HG03025 (cell line): ENCODE data around the gene XCL1.

Source experiments
- ATAC-seq: cut with Tn5 transposase; IDR thresholded peaks from one replicate; pipeline ENCODE4 v1.9.1; 2021; ENCODE audit warnings: mild to moderate bottlenecking, moderate library complexity; ENCODE audit not compliant: unreplicated experiment, low FRiP score

The XCL1 gene

GRCh38 chr1:168601051-168601450, 24.6 kb downstream of the XCL1 start:
- ATAC-seq = no peak

DNA sequence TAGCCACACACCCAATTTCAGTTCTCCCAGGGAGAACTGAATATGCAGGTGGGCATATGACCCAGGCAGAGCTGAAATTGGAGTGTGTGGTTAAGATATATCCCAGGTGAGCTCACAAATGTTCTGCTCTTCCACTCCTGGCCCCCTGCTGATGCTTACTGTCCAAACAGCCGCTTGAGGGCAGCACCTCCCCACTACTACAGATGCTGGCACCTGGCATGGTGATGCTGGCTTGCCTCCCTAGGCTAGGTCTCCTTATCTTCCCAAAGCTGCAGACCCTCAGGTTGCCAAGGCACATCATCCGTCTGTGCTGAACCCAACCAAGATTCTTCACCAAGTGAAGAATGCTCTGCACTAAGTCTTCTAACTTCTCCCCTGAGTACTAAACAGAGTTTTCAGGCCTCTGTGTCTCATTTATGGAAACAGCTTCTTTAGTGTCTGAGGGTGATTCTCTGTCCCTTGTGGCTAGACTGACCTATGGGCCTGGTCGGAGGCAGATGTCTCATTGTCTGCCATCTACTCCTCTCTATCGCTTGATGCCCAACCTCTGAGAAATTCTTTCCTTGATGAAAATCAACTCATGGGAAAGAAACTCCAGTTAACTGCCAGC, 27.2 kb downstream of the XCL1 start:
- no peak for ATAC-seq

- ATAC-seq = no peak
Measured at GRCh38 chr1:168605443-168605842, 29.0 kb downstream of the XCL1 start.

GRCh38 chr1:168606096-168606495, 29.7 kb downstream of the XCL1 start:
- no peak for ATAC-seq

DNA sequence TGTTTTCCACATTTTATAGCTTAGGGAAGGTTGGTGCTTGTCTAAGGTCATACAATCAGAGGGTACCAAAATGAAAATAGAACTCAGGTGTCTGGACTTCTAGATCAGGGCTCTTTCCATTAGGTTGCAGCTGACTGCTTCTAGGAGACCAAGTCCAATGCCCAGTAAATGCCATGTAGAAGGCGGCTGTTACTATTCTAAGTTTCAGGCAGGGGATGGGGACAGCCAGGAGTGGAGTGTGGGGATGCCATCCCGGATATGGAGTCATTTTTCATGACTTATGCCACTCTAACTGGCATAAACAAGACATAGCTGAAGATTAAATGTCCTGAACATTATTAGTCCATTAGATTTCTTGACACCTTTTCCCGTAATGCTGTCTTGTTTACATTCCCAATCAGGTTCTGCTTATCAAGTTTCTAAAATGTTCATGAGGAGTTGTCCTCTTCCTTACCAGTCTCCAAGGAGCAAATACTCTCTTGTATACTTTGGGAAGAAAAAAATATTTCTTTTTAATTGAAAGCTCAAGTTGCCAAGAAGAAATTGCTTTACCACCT, 31.5 kb downstream of the XCL1 start:
- ATAC-seq = no peak

DNA sequence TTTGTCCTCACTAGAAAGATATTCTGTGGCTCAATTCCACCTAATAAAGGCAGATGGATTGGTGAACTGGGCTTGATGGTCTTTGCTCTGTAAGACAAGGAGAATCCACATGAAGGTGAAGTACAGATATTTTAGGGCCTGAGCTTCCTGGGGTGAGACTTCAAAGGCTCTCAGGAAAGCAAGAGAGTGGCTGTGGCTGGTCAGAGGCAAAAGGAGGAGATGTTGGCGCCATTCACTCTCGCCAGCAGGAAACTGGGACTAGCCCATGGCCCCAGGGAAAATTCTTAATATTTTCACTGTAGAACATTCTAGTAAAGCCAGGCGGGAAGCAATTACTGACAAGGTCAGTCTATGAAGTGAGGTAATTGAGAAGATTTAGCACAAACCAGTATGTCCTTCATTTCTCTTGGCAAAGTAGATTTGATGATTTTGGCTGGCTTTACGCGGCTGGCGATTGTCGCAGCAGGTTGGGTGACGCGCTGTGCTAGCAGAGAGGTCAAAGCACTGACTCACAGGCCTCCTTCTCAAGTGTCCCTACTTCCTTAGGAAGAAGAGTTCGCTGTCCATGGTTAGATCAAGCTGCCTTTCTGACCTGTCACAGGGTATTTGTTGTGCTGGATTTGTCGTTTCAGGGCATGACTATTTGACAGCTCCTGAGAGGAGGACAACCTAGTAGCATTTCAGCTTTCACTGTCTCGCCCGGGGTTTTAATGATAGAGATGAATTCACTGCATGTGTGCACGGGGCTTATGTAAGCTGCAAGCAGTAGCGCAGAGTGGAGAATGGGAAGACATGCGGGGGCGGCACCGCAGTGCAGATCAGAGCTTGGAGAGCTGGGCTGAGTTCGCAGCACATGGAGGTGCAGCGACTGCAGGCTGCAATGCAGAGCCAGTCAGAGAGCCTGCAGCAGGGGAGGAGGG, 32.7 kb downstream of the XCL1 start:
- no peak for ATAC-seq

DNA sequence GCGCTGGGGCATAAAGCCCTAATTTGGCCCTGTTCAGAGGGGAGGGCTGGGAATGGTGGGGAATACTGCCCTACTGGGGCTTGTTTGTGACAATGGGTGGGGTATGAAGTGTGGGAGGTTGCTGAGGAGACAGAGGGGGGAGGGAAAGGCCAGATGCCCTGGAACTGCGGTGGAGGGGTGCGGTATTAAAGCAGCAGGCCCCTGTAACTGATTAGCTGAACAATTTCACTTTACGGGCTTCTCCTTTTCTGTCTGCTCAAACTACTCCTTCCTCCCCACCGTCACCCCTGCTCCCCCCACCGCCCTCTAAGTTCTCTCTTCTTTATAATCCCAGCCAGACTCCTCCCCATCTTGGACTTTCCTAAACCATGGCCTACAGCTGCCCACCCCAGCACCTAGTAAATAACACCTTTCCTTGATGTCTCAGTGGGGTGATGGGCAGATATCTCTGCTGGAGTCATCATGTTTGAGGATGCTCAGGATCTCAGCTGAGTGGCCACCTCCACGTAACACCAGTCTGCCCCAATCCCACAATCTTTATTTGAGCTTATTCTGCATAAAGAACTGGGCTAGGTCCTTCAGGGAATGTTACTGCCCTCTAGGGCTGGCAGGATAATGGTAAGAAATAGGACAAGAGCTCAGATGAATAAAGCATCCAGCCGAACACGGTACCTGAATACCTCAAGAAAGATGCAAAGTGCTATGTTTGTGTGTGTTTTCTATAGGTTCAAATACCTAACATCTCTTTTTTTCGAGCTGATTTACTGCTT, 33.5 kb downstream of the XCL1 start:
- no peak for ATAC-seq

DNA sequence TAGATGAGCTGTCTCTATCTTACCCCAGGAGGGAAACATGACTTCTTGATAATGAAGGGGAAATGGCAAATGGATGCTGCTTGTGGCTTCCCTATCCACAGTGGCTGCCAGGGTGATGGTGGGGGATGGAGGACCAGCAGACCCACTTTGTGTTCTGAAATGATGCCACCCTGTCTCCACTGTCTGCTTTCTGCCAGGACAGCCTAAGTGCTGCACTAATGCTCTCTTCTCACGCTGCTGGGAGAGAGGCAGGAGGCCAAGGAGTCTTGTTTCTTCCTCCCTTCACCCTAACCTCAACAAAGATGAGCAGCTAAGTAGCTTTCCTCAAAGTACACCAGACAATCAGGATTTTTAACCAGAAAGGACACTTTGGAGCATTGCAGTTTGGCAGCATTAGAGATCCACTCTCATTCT, 36.6 kb downstream of the XCL1 start:
- ATAC-seq = no peak

DNA sequence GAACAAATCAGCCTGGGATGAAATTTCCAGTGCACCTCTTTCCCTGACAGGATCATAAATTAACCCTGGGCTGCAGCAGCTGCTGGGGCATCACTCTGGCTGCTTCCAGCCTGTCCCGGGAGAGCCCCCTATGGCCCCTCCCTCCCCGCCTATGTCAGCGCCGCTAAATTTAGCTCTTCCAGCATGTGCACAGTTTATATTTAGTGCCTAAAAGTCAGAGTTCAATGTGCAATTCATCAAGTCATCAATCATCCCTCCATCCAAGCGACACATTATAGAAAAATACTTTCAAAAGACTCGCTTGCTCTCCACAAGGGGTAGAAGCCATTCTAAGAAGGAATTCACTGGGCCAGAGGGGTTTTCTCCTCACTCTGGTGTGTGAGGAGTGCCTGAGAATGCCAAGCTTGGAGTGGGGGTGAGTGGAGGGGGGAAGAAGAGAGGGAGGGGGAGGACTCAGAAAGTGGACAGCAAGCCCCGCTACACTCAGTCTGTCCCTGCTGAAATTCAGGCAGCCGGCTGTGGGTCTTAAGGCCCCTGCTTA, 37.4 kb downstream of the XCL1 start:
- ATAC-seq = no peak

- ATAC-seq = no peak
Measured at GRCh38 chr1:168614235-168614634, 37.8 kb downstream of the XCL1 start.

- ATAC-seq = no peak
Measured at GRCh38 chr1:168615965-168616364, 39.6 kb downstream of the XCL1 start.

GRCh38 chr1:168617974-168618750, 41.8 kb downstream of the XCL1 start:
- ATAC-seq = no peak

DNA sequence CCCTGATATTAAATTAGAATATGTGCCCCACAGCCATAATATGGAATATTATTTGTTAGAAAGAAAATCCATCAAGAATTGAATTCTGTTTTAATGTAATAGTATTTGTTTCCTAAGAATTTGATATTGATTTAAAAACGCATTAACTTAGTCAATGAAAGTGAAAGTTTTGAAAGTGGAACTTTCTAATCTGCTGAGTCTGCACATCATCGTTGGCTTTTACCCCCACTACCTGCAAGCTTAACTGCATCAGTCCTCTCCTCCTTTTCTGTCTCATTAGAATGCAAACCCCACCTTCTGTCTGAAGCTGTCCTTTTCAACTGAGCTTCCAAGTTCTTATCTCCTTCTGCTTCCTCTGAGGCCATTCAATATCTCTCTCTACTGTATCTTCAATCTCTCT, 42.5 kb downstream of the XCL1 start:
- no peak for ATAC-seq

- no peak for ATAC-seq
Measured at GRCh38 chr1:168621356-168621755, 45.0 kb downstream of the XCL1 start.

GRCh38 chr1:168623003-168623828, 46.8 kb downstream of the XCL1 start:
- no peak for ATAC-seq

- no peak for ATAC-seq
Measured at GRCh38 chr1:168623831-168624230, 47.4 kb downstream of the XCL1 start.

- no peak for ATAC-seq
Measured at GRCh38 chr1:168626326-168626725, 49.9 kb downstream of the XCL1 start.

DNA sequence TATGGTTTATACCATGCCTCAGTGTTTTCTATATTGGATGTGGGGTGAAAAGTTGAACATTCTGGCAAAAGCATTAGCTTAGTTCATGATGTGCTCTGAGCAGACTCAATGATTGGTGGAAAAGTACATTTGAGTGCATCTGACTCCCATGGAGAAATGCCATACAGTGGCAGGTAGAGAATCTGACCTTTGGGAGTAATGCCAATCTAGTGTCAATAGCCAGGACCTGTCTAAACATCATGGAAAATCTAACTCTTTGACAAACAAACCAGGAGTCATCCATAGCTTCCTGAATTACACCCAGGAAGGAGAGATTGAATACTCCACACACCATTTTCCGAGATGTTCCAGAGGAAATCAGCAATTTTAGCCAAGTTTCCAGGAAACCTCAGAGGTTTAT, 51.0 kb downstream of the XCL1 start:
- no peak for ATAC-seq

DNA sequence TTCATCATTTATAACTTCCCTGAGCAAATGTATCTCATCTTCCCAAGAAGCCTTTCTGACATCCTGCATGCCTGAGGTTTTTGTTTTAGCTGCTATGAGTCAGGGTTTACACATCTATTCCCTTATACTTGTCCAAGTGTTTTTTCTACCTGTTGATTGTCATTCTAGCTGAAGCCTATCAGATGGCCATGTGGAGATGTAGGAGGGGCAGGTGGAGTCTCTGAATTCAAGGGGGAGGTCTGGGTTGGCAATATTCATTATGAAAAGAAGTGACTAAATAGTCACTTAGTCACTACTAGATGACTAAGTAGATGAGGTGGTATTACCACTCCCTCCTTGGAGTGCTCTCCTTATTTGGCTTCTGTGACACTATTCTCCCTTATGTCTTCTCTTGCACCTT, 52.4 kb downstream of the XCL1 start:
- no peak for ATAC-seq
